Effector CD8-positive, alpha-beta T cell (primary cell): ENCODE results near the gene OR7C1.
"Not testable (repeated sequence)": the region's sequence is repeated elsewhere in the genome, so short reads cannot be mapped to it uniquely, and the experiment has no call there.

Experiments
- DNase-seq: peaks from one replicate; lab custom pipeline; 2025; lab: John Stamatoyannopoulos, UW

The OR7C1 gene

GRCh38 chr19:14767466-14767971 lies 67.5 kb downstream of the OR7C1 start:
- no peak for DNase-seq

DNA sequence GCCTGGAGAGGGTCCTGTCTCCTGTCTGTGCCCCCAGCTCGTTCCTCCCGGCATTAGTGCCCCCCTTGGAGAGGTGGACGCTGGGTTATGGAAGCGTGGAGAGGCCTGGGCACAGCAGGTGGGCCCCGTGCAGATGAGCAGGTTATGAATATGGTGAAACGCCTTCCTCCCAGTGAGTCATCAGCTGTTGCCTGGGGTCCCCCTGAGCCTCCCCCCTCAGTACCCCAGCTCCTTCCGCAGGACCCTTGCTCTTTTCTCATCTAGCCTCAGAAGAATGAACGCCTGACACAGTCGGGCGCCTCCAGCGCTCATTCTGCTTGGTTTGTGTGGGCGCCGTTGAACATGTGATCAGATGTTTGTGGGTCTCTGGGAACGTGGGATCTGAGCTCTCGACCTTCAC lies 69.1 kb downstream of the OR7C1 start:
- not testable (repeated sequence) for DNase-seq

DNA sequence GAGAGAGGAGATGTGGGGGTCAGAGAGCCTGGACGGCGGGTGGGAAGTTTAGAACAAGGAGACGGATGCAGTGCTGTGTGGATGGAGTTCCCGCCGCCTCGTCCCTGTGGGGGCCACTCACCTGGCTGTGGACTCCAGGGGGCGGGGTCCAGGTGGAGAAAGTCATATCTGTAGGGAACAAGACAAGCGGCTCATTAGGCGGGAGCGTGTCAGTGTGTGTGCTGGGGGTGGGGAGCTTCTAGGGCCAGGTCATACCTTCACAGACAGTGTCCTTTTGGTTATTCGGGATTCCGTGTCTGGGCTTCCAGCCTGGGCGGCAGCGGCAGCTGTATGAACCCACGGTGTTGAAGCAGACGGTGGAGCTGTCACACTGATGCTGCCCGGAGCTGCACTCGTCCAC lies 69.6 kb downstream of the OR7C1 start:
- DNase-seq: not testable (repeated sequence)

DNA sequence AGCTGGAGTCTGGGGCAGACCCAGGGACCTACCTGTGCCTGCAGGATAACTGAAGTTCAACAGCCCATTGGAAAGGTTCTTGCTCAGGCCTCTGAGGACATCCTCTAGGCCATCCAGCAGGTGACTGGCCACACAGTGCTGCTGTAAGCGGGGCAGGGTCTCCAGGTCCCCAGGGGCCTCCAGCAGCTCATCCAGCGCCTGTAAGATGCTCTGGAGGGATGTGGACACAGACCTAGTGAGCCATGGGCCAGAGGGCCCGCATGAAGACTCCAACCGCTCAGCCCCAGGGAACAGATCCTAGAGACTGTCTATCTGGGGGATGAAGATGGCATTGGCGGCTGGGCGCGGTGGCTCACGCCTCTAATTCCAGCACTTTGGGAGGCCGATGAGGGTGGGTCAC lies 70.6 kb downstream of the OR7C1 start:
- no peak for DNase-seq

DNA sequence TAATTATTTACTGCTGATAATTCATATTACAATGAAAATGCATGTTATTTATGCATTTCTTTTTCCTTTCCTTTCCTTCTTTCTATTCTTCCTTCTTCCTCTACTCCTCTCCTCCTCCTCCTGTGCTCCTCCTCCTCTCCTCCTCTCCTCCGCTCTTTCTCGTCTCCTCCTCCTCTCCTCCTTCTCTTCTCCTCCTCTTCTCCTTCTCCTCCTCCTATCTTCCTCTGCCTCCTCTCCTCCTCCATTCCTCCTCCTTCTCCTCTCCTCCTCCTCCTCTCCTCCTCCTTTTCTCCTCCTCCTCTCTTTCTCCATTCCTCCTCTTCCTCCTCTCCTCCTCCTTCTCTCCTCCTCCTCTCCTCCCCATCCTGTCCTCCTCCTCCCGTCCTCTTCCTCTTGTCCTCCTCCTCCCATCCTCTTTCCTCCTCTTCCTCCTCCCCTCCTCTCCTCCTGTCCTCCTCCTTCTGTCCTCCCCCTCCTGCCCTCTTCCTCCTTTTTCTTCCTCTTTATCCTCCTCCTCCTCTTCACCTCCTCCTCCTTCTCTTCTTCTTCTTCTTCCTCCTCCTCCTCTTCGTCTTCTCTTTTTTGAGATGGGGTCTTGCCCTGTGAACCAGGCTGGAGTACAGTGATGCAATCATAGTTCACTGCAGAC lies 71.4 kb downstream of the OR7C1 start:
- DNase-seq: no peak

DNA sequence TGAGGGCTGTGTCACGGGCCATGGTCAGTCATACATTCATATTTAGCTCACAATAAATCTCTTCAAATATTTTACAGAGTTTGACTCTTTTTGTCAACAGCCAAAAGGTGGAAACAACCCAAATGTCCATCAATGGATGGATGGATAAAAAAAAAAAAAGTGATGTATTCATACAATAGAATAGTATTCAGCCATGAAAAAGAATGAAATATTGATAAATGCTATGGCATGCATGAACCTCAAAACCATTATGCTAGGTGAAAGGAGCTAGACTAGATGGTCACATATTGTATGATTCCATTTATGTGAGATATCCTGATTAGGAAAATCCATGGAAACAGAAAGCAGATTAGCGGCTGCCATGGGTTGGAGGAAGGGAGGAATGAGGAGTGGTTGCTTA lies 72.9 kb downstream of the OR7C1 start:
- no peak for DNase-seq

- no peak for DNase-seq
These were observed 73.4 kb downstream of the OR7C1 start for GRCh38 chr19:14761607-14762006.

DNA sequence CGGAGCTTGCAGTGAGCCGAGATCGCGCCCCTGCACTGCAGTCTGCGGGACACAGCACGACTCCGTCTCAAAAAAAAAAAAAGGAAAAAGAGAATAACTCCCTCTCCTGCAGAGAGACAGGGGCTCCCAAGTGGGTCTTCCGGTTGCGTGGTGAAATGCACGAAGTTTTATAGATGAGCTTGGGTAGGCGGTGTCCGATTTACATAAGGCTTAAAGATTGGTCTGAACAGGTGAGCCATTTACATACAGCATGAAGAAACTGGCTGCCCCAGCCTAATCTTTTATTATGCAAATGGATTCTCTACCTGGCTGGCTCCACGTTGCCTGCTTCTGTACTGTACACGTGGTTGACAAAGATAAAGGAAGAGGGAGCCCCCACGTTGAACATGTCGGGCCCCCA lies 76.2 kb downstream of the OR7C1 start:
- no peak for DNase-seq

DNA sequence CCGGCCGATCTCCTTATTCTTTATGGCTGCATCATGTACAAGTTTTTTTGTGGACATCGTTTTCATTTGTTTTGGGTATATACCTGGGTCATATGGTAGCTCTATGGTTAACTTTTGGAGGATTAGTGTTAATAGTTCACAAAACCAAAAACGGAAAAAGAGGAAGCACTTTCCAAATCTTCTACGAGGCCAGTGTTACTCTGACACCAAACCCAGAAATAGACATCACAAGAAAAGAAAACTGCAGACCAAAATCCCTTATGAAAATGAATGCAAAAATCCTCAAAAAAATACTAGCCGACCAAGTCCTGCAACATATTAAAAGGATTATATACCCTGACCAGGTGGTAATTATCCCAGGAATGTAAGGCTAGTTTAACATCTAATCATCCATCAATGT lies 86.4 kb downstream of the OR7C1 start:
- DNase-seq: no peak
